H1 (cell line): Measurements from ENCODE around the gene TSPAN9. TPM values are rescaled to one million over a fixed set of nuclear protein-coding genes. Genes with fewer than 3 reads are reported as not detected.

Experiments
- CTCF ChIA-PET: fragments of 300-600 bp; sonication (Branson Sonifier 250); formaldehyde crosslinking; loops from one replicate; lab custom pipeline; 2021; ENCODE audit not compliant: partially characterized antibody; lab: Charles Lee
- POLR2A ChIA-PET: fragments of 300-600 bp; sonication (Branson Sonifier 250); formaldehyde crosslinking; loops from one replicate; lab custom pipeline; 2021; ENCODE audit warnings: inconsistent platforms; ENCODE audit not compliant: partially characterized antibody; lab: Charles Lee
- DNase-seq, 2 experiments: peaks; one replicate each; pipeline versions ENCODE4 v3.0.0 to v3.0.0-alpha.2; 2010 to 2022; ENCODE audit warnings: low spot score in 2 of 2, low read depth in 1 of 2, mixed read lengths in 1 of 2
- FAIRE-seq: peaks from 2 replicates; lab custom pipeline; 2011; peaks lifted over from hg19 to GRCh38; lab: Jason Lieb, UNC
- H2AFZ ChIP-seq: 2 replicates; pipeline ENCODE4 v1.8.1; 2012; ENCODE audit warnings: low read length, inconsistent platforms
- H2AK5ac ChIP-seq: 2 replicates; pipeline ENCODE4 v1.6.1; 2013; ENCODE audit warnings: low read depth, low read length
- H2BK120ac ChIP-seq: replicated peaks from 2 replicates; pipeline ENCODE3; 2013; ENCODE audit warnings: low read depth, low read length, inconsistent platforms
- H2BK12ac ChIP-seq: 2 replicates; pipeline ENCODE4 v1.6.1; 2013; ENCODE audit warnings: low read depth, low read length
- H2BK15ac ChIP-seq: 2 replicates; pipeline ENCODE4 v1.6.1; 2013; ENCODE audit warnings: low read length
- H2BK20ac ChIP-seq: 2 replicates; pipeline ENCODE4 v1.6.1; 2013; ENCODE audit warnings: low read length
- H2BK5ac ChIP-seq: 2 replicates; pipeline ENCODE4 v1.6.1; 2013; ENCODE audit warnings: low read depth, low read length
- H3K14ac ChIP-seq: 2 replicates; pipeline ENCODE4 v1.6.1; 2013; ENCODE audit warnings: inconsistent platforms; ENCODE audit not compliant: insufficient read length
- H3K18ac ChIP-seq: 2 replicates; pipeline ENCODE4 v1.6.1; 2013; ENCODE audit warnings: low read length; ENCODE audit errors: extremely low read depth
- H3K23ac ChIP-seq: 2 replicates; pipeline ENCODE4 v1.6.1; 2013; ENCODE audit warnings: inconsistent platforms; ENCODE audit not compliant: insufficient read length
- H3K23me2 ChIP-seq: 2 replicates; pipeline ENCODE4 v1.6.1; 2013; ENCODE audit warnings: low read depth, low read length
- H3K27ac ChIP-seq: 2 replicates; pipeline ENCODE4 v1.6.1; 2011; ENCODE audit warnings: low read depth, low read length, inconsistent platforms
- H3K27me3 ChIP-seq, 4 experiments: replicated peaks in 1 of 4; 1 replicate in 1 of 4; 2 replicates in 3 of 4; pipeline versions ENCODE4 v1.6.1 to v1.8.1; 2011 to 2013; ENCODE audit warnings: low read length in 3 of 4, mild to moderate bottlenecking in 3 of 4, inconsistent platforms in 2 of 4, mixed read lengths in 2 of 4, moderate library complexity in 1 of 4; ENCODE audit not compliant: control insufficient read depth in 3 of 4, insufficient read depth in 3 of 4; ENCODE audit errors: extremely low read depth in 1 of 4
- H3K36me3 ChIP-seq, 4 experiments: 2 replicates each; pipeline versions ENCODE4 v1.6.1 to v1.8.1; 2011 to 2013; ENCODE audit warnings: mild to moderate bottlenecking in 4 of 4, low read length in 3 of 4, moderate library complexity in 2 of 4, control low read depth in 1 of 4, inconsistent platforms in 1 of 4; ENCODE audit not compliant: insufficient read depth in 4 of 4, control insufficient read depth in 2 of 4
- H3K4ac ChIP-seq: replicated peaks from 2 replicates; pipeline ENCODE3; 2013; ENCODE audit warnings: low read length, low read depth, mixed read lengths, inconsistent platforms; ENCODE audit not compliant: insufficient read length
- H3K4me1 ChIP-seq, 4 experiments: replicated peaks in 1 of 4; 1 replicate in 1 of 4; 2 replicates in 3 of 4; pipeline versions ENCODE4 v1.6.1 to v1.8.1; 2011 to 2013; ENCODE audit warnings: low read length in 3 of 4, inconsistent platforms in 2 of 4, mixed read lengths in 1 of 4; ENCODE audit not compliant: insufficient read depth in 4 of 4, control insufficient read depth in 3 of 4
- H3K4me2 ChIP-seq, 2 experiments: 2 replicates each; pipeline versions ENCODE4 v1.6.1 to v1.8.1; 2011 to 2013; ENCODE audit warnings: low read depth in 2 of 2, low read length in 2 of 2, control low read depth in 1 of 2, inconsistent platforms in 1 of 2, mild to moderate bottlenecking in 1 of 2; ENCODE audit not compliant: insufficient read depth in 1 of 2
- H3K4me3 ChIP-seq, 4 experiments: fragments of 200-600, 300-600 bp in 1 of 4; sonication (generic), shearing (Covaris generic), sonication (Bioruptor Twin) in 1 of 4; 2 replicates each; pipeline versions ENCODE4 v1.5.1 to v1.8.1; 2011 to 2016; ENCODE audit warnings: low read length in 4 of 4, low read depth in 3 of 4, control low read depth in 2 of 4, inconsistent platforms in 2 of 4, mild to moderate bottlenecking in 2 of 4, mixed read lengths in 1 of 4, moderate library complexity in 1 of 4; ENCODE audit not compliant: insufficient read depth in 2 of 4; ENCODE audit errors: extremely low read depth in 1 of 4
- H3K56ac ChIP-seq: replicated peaks from 2 replicates; pipeline ENCODE3; 2013; ENCODE audit warnings: low read depth, mild to moderate bottlenecking, mixed read lengths, low read length, inconsistent platforms; ENCODE audit not compliant: insufficient read length
- H3K79me1 ChIP-seq: 2 replicates; pipeline ENCODE4 v1.6.1; 2013; ENCODE audit warnings: low read depth, low read length, control low read depth
- H3K79me2 ChIP-seq, 2 experiments: 2 replicates each; pipeline versions ENCODE4 v1.6.1 to v1.8.1; 2012 to 2013; ENCODE audit warnings: low read length in 2 of 2, mild to moderate bottlenecking in 2 of 2, inconsistent platforms in 1 of 2; ENCODE audit not compliant: insufficient read depth in 2 of 2, control insufficient read depth in 1 of 2
- H3K9ac ChIP-seq, 4 experiments: replicated peaks in 1 of 4; 1 replicate in 1 of 4; 2 replicates in 3 of 4; pipeline versions ENCODE4 v1.6.1 to v1.8.1; 2011 to 2013; ENCODE audit warnings: low read depth in 3 of 4, low read length in 3 of 4, control low read depth in 2 of 4, mild to moderate bottlenecking in 2 of 4, moderate library complexity in 2 of 4, inconsistent platforms in 1 of 4; ENCODE audit errors: extremely low read depth in 1 of 4
- H3K9me3 ChIP-seq, 2 experiments: 2 replicates each; pipeline versions ENCODE4 v1.6.1 to v1.8.1; 2012 to 2013; ENCODE audit warnings: mild to moderate bottlenecking in 2 of 2, moderate library complexity in 2 of 2, control low read depth in 1 of 2, inconsistent platforms in 1 of 2, low read depth in 1 of 2, low read length in 1 of 2, mixed read lengths in 1 of 2; ENCODE audit not compliant: insufficient read depth in 2 of 2
- H4K20me1 ChIP-seq, 2 experiments: replicated peaks in 1 of 2; 2 replicates each; pipeline versions ENCODE3 to v1.8.1; 2011 to 2013; ENCODE audit warnings: inconsistent platforms in 2 of 2, low read length in 2 of 2, mild to moderate bottlenecking in 1 of 2; ENCODE audit not compliant: insufficient read depth in 2 of 2, control insufficient read depth in 1 of 2
- H4K5ac ChIP-seq: 2 replicates; pipeline ENCODE4 v1.6.1; 2013; ENCODE audit warnings: low read length, low read depth, mixed read lengths, inconsistent platforms; ENCODE audit not compliant: insufficient read length
- H4K8ac ChIP-seq: 2 replicates; pipeline ENCODE4 v1.8.0; 2013; ENCODE audit warnings: mild to moderate bottlenecking, moderate library complexity, low read length, inconsistent platforms; ENCODE audit not compliant: insufficient read depth; ENCODE audit errors: extremely low read depth
- H4K91ac ChIP-seq: replicated peaks from 2 replicates; pipeline ENCODE3; 2013; ENCODE audit warnings: low read length, mixed read lengths, inconsistent platforms; ENCODE audit not compliant: insufficient read length
- BACH1 ChIP-seq: IDR thresholded peaks from 2 replicates; pipeline ENCODE4 v1.6.1; 2012; ENCODE audit warnings: low read length, improper control_type of control experiment
- BCL11A ChIP-seq, 2 experiments: IDR thresholded peaks; one replicate each; pipeline ENCODE4 v1.6.1; 2011; ENCODE audit warnings: low read depth in 2 of 2, low read length in 2 of 2, mild to moderate bottlenecking in 2 of 2
- CTBP2 ChIP-seq: IDR thresholded peaks from 2 replicates; pipeline ENCODE4 v1.7.0; 2011; ENCODE audit warnings: borderline replicate concordance, mild to moderate bottlenecking, moderate library complexity, mixed read lengths, low read length; ENCODE audit not compliant: insufficient read depth, insufficient read length
- CTCF ChIP-seq, 3 experiments: IDR thresholded peaks; 1 replicate in 2 of 3; 2 replicates in 1 of 3; pipeline versions ENCODE4 v1.5.1 to v1.6.1; 2011; ENCODE audit warnings: low read length in 3 of 3, mild to moderate bottlenecking in 3 of 3, inconsistent platforms in 2 of 3, low read depth in 1 of 3, moderate library complexity in 1 of 3; ENCODE audit not compliant: insufficient read depth in 1 of 3; ENCODE audit errors: control extremely low read depth in 1 of 3
- MAFK ChIP-seq: IDR thresholded peaks from 2 replicates; pipeline ENCODE4 v1.6.1; 2012; ENCODE audit warnings: low read depth, mild to moderate bottlenecking, improper control_type of control experiment, low read length
- PHF8 ChIP-seq: fragments of 200-600 bp; sonication (generic); conservative IDR thresholded peaks from 2 replicates; pipeline ENCODE4 v1.7.1; 2012; ENCODE audit warnings: low read depth, mild to moderate bottlenecking, inconsistent platforms, low read length, moderate library complexity
- POU5F1 ChIP-seq: IDR thresholded peaks from 2 replicates; pipeline ENCODE4 v1.6.1; 2011; ENCODE audit warnings: low read depth, mild to moderate bottlenecking, low read length, moderate library complexity
- RXRA ChIP-seq: IDR thresholded peaks from 2 replicates; pipeline ENCODE4 v1.6.1; 2011; ENCODE audit warnings: low read depth, mild to moderate bottlenecking, low read length, moderate library complexity; ENCODE audit not compliant: insufficient read depth
- SP4 ChIP-seq: IDR thresholded peaks from 2 replicates; pipeline ENCODE4 v1.6.1; 2012; ENCODE audit warnings: low read length, inconsistent platforms
- SRF ChIP-seq: IDR thresholded peaks from 2 replicates; pipeline ENCODE4 v1.6.1; 2011; ENCODE audit warnings: mild to moderate bottlenecking, low read depth, low read length, moderate library complexity
- SUZ12 ChIP-seq: fragments of 200-600 bp; sonication (generic); IDR thresholded peaks from 2 replicates; pipeline ENCODE4 v1.6.1; 2012; ENCODE audit warnings: mild to moderate bottlenecking, inconsistent platforms, low read length, moderate library complexity, mixed read lengths
- WGBS, 2 experiments: shearing (Covaris generic) in 1 of 2; methylation state at CpG; one replicate each; pipeline versions ENCODE4 v1.1.6 to v1.1.7; 2013 to 2015; ENCODE audit warnings: low lambda C conversion rate in 2 of 2, mixed read lengths in 2 of 2, inconsistent platforms in 1 of 2, low coverage in 1 of 2, missing lambda C conversion rate in 1 of 2; ENCODE audit not compliant: insufficient replicate concordance in 2 of 2, insufficient coverage in 1 of 2, insufficient read length in 1 of 2; ENCODE audit errors: extremely low coverage in 1 of 2, missing lambda C conversion rate in 1 of 2; 5-methylcytosine and 5-hydroxymethylcytosine counted together
- polyA plus RNA-seq, 7 experiments: library from polyadenylated mRNA; depleted of rRNA in 3 of 7; stranded (reverse) in 5 of 7; unstranded in 2 of 7; fragments of >200 nt in 5 of 7; fragments of 200-250 nt in 2 of 7; gene quantifications; 1 replicate in 5 of 7; 2 replicates in 1 of 7; 4 replicates in 1 of 7; pipeline versions ENCODE4 v1.2.1 to v1.2.3, GENCODE V29; 2011 to 2013; ENCODE audit warnings: missing spikeins in 2 of 7, mixed read lengths in 2 of 7
- total RNA-seq: library from RNA; stranded (reverse); fragmentation: NEBNext Ultra II Directional; extraction: Animal tissue kit (Norgen Biotek cat#: 25700); gene quantifications from 2 replicates; pipeline ENCODE4 v1.2.1, GENCODE V29; 2021

TSPAN9 gene
- total and polyA plus RNA-seq, 2 of the 8 experiments (the other 6 are each of a cell fraction or from before 2014, with no cell fraction given), result 11.5 to 29.1 TPM

- H3K23me2 ChIP-seq, result no peaks in the 10 kb centered on the region
- no peak overlapping the region for H2BK20ac ChIP-seq
- H2AFZ ChIP-seq, result no peak overlapping the region
- no peak overlapping the region for H4K8ac ChIP-seq
- no peak overlapping the region for H3K4me3 ChIP-seq
- TF ChIP-seq SP4 (no peak), SRF (no peak), MAFK (no peak), CTBP2 (no peak), CTCF (IDR thresholded peaks at IDR 0.05; ENCODE audit: control extremely low read depth in 1 of 3, insufficient read depth in 1 of 3, low read depth in 1 of 3, low read length in 3 of 3) (no peak), BACH1 (no peak), SUZ12 (no peak), PHF8 (no peak), BCL11A (IDR thresholded peaks at IDR 0.05; ENCODE audit: low read depth in 2 of 2, low read length in 2 of 2) (no peak), POU5F1 (no peak), RXRA (no peak)
- H3K4me1 ChIP-seq, result peaks cover 0 to 8% (median 5%) of the 10 kb centered on the region in 4 experiments; a peak in 6 of 7 replicates
- CTCF ChIA-PET, result interaction anchor here (1.2 to 16.6 kb wide), 9 partner anchors 9 to 130 kb away, joined by 4 to 300 read pairs (median 6); no protein-coding TSS in a partner anchor
- H2BK120ac ChIP-seq, result no peak overlapping the region
- H2BK12ac ChIP-seq, result no peak overlapping the region
- whole genome bisulfite sequencing, 2 experiments, result 93% methylated on average over 13 of the region's 13 CpGs; no CpG with 5 or more reads in 1 of the 2 experiments
- no peaks in the 10 kb centered on the region; the same call in 1 of the 2 replicates for H3K79me1 ChIP-seq
- no peak overlapping the region for H3K27ac ChIP-seq
- no peak overlapping the region for H3K4ac ChIP-seq
- no peaks in the 10 kb centered on the region; a peak in 1 of 4 replicates for H3K9me3 ChIP-seq
- H3K36me3 ChIP-seq, result no peaks in the 10 kb centered on the region
- H2BK15ac ChIP-seq, result 0 out of 2 replicates have a peak overlapping the region, but pooled peaks have one; percentile 37
- H3K56ac ChIP-seq, result no peak overlapping the region
- H3K23ac ChIP-seq, result no peak overlapping the region
- no peak overlapping the region for H4K5ac ChIP-seq
- no peak overlapping the region for H3K4me2 ChIP-seq
- no peaks in the 10 kb centered on the region; a peak in 1 of 7 replicates for H3K27me3 ChIP-seq
- FAIRE-seq (no peak), DNase-seq (no peak)
- H2BK5ac ChIP-seq, result no peak overlapping the region
- H2AK5ac ChIP-seq, result no peak overlapping the region
- H3K18ac ChIP-seq, result no peak overlapping the region
- no peak overlapping the region for H3K14ac ChIP-seq
- no peaks in the 10 kb centered on the region for H4K20me1 ChIP-seq
- H4K91ac ChIP-seq, result no peak overlapping the region
- POLR2A ChIA-PET, result interaction anchor here (1.5 kb wide), 1 partner anchor 69 kb away, joined by 3 read pairs; no protein-coding TSS in a partner anchor
- no peaks in the 10 kb centered on the region for H3K79me2 ChIP-seq
- H3K9ac ChIP-seq, result no peak overlapping the region
These were observed 67.9 kb downstream of the TSPAN9 start for GRCh38 chr12:3145033-3145432.
